Suprapubic skin (tissue), 4 donors: ENCODE data around the gene INTU.

Experiments
- EP300 ChIP-seq: sonication (generic); formaldehyde crosslinking; IDR thresholded peaks from one replicate; pipeline ENCODE4 v1.6.1; 2017; ENCODE audit warnings: antibody characterized with exemption
- POLR2A ChIP-seq, 2 donors: fragments of 450-650 bp; IDR thresholded peaks; one replicate each; pipeline ENCODE4 v1.6.1; 2017; ENCODE audit warnings: antibody characterized with exemption in 2 of 2, mild to moderate bottlenecking in 2 of 2, moderate library complexity in 2 of 2
- POLR2AphosphoS5 ChIP-seq, 3 donors: sonication (generic); formaldehyde crosslinking; IDR thresholded peaks; one replicate each; pipeline ENCODE4 v1.6.1; 2017; ENCODE audit warnings: antibody characterized with exemption in 3 of 3
- TF ChIP-seq, protein P1 (sequence below), 2 donors: fragments of 200-600 bp in 1 of 2; fragments of 450-650 bp in 1 of 2; sonication (generic) in 1 of 2; IDR thresholded peaks; one replicate each; pipeline ENCODE4 v1.5.1; 2016 to 2019; ENCODE audit warnings: antibody characterized with exemption in 2 of 2, mild to moderate bottlenecking in 1 of 2, moderate library complexity in 1 of 2

DNA sequence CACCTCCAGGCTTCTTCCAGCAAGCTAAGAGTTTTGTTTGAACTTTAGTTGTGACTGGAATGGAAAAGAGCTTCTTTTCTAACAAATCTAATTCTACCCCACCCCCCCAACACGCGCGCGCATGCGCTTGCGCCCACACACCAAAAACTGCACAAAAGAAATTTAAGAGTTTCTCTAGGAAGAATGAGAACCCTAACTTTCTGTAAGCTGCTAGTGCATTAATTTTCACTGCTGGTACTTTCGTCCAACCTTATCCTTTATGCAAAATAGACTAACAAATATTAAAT lies 9.0 kb upstream of the INTU start:
- TF ChIP-seq, protein P1, sequence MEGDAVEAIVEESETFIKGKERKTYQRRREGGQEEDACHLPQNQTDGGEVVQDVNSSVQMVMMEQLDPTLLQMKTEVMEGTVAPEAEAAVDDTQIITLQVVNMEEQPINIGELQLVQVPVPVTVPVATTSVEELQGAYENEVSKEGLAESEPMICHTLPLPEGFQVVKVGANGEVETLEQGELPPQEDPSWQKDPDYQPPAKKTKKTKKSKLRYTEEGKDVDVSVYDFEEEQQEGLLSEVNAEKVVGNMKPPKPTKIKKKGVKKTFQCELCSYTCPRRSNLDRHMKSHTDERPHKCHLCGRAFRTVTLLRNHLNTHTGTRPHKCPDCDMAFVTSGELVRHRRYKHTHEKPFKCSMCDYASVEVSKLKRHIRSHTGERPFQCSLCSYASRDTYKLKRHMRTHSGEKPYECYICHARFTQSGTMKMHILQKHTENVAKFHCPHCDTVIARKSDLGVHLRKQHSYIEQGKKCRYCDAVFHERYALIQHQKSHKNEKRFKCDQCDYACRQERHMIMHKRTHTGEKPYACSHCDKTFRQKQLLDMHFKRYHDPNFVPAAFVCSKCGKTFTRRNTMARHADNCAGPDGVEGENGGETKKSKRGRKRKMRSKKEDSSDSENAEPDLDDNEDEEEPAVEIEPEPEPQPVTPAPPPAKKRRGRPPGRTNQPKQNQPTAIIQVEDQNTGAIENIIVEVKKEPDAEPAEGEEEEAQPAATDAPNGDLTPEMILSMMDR (IDR thresholded peaks at IDR 0.05) = no peak
- TF ChIP-seq EP300 (no peak), POLR2AphosphoS5 (IDR thresholded peaks at IDR 0.05) (no peak), POLR2A (IDR thresholded peaks at IDR 0.05) (no peak)
